Peyer's patch (tissue), 4 donors: Measurements from ENCODE around the gene GAMT. TPM values are rescaled to one million over a fixed set of nuclear protein-coding genes. Genes with fewer than 3 reads are reported as not detected.

Experiments used
- DNase-seq, 3 donors: peaks; one replicate each; pipeline ENCODE4 v3.0.0-alpha.2; 2017 to 2019
- H3K27ac ChIP-seq, 4 donors: fragments of 200-600 bp; sonication (generic); one replicate each; pipeline ENCODE4 v1.5.1; 2016 to 2019
- H3K27me3 ChIP-seq, 2 donors: fragments of 200-600 bp; sonication (generic); one replicate each; pipeline ENCODE4 v1.5.1; 2019
- H3K36me3 ChIP-seq, 3 donors: fragments of 200-600 bp; sonication (generic); one replicate each; pipeline ENCODE4 v1.5.1; 2016 to 2019
- H3K4me1 ChIP-seq, 4 donors: fragments of 200-600 bp; sonication (generic); one replicate each; pipeline ENCODE4 v1.5.1; 2016 to 2019
- H3K4me3 ChIP-seq, 4 donors: fragments of 200-600 bp; sonication (generic); 1 replicate in 3 of 4; 2 replicates in 1 of 4; pipeline ENCODE4 v1.5.1; 2016 to 2019; ENCODE audit warnings: mild to moderate bottlenecking in 1 of 4
- H3K9me3 ChIP-seq, 4 donors: fragments of 200-600 bp; sonication (generic); one replicate each; pipeline ENCODE4 v1.5.1; 2016 to 2019; ENCODE audit warnings: mild to moderate bottlenecking in 1 of 4
- CTCF ChIP-seq, 6 experiments: fragments of 450-650 bp in 4 of 6; fragments of 200-600 bp in 2 of 6; sonication (generic) in 1 of 6; IDR thresholded peaks; one replicate each; pipeline ENCODE4 v1.5.1; 2017 to 2019; ENCODE audit warnings: antibody characterized with exemption in 6 of 6, mild to moderate bottlenecking in 3 of 6, moderate library complexity in 1 of 6
- POLR2A ChIP-seq, 2 donors: fragments of 450-650 bp; IDR thresholded peaks; one replicate each; pipeline ENCODE4 v1.5.1; 2017; ENCODE audit warnings: antibody characterized with exemption in 2 of 2, mild to moderate bottlenecking in 2 of 2, moderate library complexity in 2 of 2
- total RNA-seq, 4 donors: library from RNA; depleted of rRNA; stranded (reverse); fragments of >200 nt; gene quantifications; one replicate each; pipeline ENCODE4 v1.1.0, GENCODE V29; 2016

GAMT gene
- total RNA-seq, 4 donors from 2014 or later: 2.5 to 3.1 TPM; not detected in 2

DNA sequence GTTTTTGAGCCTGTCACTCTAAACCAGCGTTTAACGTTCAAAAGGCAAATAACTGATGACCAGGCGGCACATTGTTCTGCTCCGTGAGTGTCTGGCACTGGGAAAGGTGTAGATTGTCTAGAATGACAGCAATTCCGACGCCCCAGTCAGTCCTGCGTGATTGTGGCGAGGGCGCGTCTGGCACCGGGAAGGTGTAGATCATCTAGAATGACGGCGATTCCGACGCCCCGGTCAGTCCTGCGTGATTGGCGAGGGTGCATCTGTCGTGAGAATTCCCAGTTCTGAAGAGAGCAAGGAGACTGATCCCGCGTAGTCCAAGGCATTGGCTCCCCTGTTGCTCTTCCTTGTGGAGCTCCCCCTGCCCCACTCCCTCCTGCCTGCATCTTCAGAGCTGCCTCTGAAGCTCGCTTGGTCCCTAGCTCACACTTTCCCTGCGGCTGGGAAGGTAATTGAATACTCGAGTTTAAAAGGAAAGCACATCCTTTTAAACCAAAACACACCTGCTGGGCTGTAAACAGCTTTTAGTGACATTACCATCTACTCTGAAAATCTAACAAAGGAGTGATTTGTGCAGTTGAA, 43.7 kb downstream of the GAMT start:
- Histone ChIP-seq H3K4me1 (peaks cover 0 to 27% (median 0%) of the 10 kb centered on the region in 4 donors), H3K9me3 (no peaks in the 10 kb centered on the region), H3K4me3 (no peak overlapping the region), H3K27me3 (no peaks in the 10 kb centered on the region), H3K36me3 (peaks cover 0 to 39% (median 0%) of the 10 kb centered on the region in 3 donors), H3K27ac (no peak overlapping the region)
- TF ChIP-seq CTCF (IDR thresholded peaks at IDR 0.05) (no peak), POLR2A (IDR thresholded peaks at IDR 0.05) (no peak)
- DNase-seq: no peak

DNA sequence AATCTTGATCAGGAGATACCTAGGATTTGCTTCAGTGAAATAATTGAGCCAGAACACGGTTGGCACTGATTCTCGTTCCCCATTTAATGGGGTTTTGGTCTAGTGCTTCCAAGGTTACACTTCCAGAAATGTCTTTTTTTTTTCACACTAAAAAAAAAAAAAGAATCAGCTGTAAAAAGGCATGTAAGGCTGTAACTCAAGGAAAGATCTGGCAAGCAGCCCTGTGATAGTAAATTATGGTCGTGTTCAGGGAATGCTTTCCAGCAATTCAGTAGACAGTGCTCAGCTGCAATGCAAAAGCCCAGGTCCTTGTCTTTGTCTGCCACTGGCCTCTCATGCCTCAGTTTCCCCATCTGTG, 44.9 kb downstream of the GAMT start:
- peak overlapping the region in 1 of 4 donors; percentile 99 for H3K4me3 ChIP-seq
- H3K27me3 ChIP-seq: no peaks in the 10 kb centered on the region
- TF ChIP-seq CTCF (IDR thresholded peaks at IDR 0.05) (no peak), POLR2A (IDR thresholded peaks at IDR 0.05) (no peak)
- peaks cover 0 to 33% (median 0%) of the 10 kb centered on the region in 3 donors for H3K36me3 ChIP-seq
- H3K9me3 ChIP-seq: no peaks in the 10 kb centered on the region
- DNase-seq: no peak
- peak overlapping the region in 2 of 4 donors; percentile 61 to 95 for H3K27ac ChIP-seq
- H3K4me1 ChIP-seq: peaks cover 0 to 17% (median 0%) of the 10 kb centered on the region in 4 donors

DNA sequence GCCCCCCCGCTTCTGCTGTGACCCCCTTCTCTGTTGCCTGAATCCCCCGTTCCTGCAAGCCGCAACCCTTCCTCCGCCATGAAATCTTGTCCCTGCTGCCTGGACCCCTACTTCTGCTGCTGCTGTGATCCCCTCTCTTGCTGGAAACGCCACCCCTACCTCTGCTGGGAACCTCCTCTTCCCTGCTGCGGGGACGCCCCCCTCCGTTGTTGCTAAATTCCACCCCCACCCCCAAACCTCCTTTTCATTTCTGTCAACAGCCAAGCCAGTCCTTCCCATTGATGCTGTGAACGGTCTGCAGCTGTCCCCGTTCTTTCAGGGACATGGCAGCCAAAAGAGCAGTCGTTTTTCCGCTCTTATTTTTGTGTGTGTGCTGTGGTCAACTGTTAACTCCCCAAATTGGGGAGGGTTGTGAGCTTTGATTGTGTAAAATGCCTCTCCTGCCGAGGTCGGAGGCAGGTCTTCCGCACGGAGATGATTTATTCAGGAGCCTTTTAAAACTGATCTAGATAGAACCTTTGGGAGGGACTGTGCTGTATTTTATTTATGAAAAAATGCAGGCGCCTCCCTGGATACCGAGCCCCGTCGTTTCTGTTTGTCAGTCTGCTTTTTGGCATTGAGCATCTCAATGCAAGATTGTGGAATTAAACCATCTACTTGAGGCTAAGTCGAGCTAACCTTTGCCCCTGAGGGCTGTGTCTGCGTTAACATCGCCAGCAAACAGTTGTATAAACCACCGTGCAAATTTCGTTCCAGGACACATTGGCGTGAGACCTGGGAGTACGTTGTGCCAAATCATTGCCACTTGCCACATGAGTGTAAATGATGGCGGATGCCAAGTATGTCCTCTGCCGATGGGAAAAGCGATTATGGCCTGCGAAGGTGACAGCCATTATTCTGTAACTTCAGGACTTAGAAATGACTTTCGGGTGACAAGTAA, 45.5 kb downstream of the GAMT start:
- Histone ChIP-seq H3K4me1 (peaks cover 0 to 17% (median 0%) of the 10 kb centered on the region in 4 donors), H3K27ac (peak overlapping the region; percentile 76 to 98 (median 94)), H3K27me3 (no peaks in the 10 kb centered on the region), H3K36me3 (peaks cover 0 to 33% (median 0%) of the 10 kb centered on the region in 3 donors), H3K9me3 (no peaks in the 10 kb centered on the region), H3K4me3 (peak overlapping the region; percentile 91 to 99 (median 94))
- peak in 2 of 3 donors; percentile 54 to 69 for DNase-seq
- TF ChIP-seq CTCF (IDR thresholded peaks at IDR 0.05) (no peak), POLR2A (IDR thresholded peaks at IDR 0.05) (no peak)

DNA sequence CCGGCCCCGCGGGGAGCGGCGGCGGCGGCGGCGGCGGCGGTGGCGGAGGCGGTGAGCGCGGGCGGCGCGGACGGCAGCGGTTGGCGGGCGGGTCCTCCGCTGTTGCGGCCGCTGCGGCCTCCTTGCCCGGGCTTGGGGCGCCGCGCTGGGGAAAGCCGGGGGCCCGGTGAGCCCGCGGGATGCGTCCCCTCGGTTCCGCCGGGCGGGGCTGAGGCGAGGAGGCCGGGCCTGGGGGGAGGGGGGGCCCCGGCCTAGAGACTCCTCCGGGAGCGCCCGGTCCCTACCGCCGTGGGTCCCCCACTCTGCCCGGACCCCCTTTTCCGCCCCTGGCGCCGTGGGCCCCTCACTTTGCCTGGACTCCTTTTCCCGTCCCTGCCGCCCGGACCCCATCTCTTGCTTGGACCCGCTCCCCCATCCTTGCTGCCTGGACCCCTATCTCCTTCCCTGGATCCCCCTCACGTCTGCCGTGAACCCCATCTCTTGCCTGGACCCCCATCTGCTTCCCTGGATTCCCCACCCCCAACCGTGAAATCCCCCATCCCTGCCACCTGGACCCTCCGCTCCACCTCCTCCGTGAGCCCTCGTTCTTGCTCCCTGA, 46.3 kb downstream of the GAMT start:
- Histone ChIP-seq H3K4me1 (peaks cover 0 to 17% (median 0%) of the 10 kb centered on the region in 4 donors), H3K36me3 (peaks cover 0 to 27% (median 0%) of the 10 kb centered on the region in 3 donors), H3K27me3 (no peaks in the 10 kb centered on the region), H3K4me3 (peak overlapping the region; percentile 91 to 99 (median 94)), H3K27ac (peak overlapping the region; percentile 76 to 98 (median 94)), H3K9me3 (no peaks in the 10 kb centered on the region)
- TF ChIP-seq CTCF (IDR thresholded peaks at IDR 0.05) (no peak), POLR2A (IDR thresholded peaks at IDR 0.05) (no peak)
- peak; percentile 30 to 57 (median 52) for DNase-seq

DNA sequence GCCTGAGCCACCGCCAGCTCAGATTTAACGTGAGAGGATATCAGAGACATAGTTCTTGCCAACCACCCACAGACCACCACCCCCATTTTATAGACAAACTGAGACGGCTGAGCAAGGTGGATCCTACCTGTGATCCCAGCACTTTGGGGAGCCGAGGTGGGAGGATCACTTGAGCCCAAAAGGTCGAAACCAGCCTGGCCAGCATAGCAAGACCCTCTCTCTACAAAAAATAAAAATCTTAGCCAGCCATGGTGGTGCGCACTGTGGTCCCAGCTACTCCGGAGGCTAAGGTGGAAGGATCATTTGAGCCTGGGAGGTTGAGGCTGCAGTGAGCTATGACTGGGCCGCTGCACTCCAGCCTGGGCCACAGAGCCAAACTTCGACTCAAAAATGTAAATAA, 48.2 kb downstream of the GAMT start:
- H3K27ac ChIP-seq: no peak overlapping the region
- TF ChIP-seq CTCF (IDR thresholded peaks at IDR 0.05) (no peak), POLR2A (IDR thresholded peaks at IDR 0.05) (no peak)

More for the DNA sequence above, 48.2 kb downstream of the GAMT start:
- DNase-seq: no peak
- H3K4me3 ChIP-seq: no peak overlapping the region
- H3K9me3 ChIP-seq: no peaks in the 10 kb centered on the region
- H3K4me1 ChIP-seq: peaks cover 0 to 17% (median 0%) of the 10 kb centered on the region in 4 donors
- no peaks in the 10 kb centered on the region for H3K27me3 ChIP-seq
- peaks cover 0 to 10% (median 0%) of the 10 kb centered on the region in 3 donors for H3K36me3 ChIP-seq
